ENCODE measurements around the gene SCAF8. TPM values are rescaled to one million over a fixed set of nuclear protein-coding genes. Genes with fewer than 3 reads are reported as not detected.
"Not testable (repeated sequence)": the region's sequence is repeated elsewhere in the genome, so short reads cannot be mapped to it uniquely, and the experiment has no call there.

The SCAF8 gene
- polyA plus RNA-seq (2014; cell fraction: cytosol; rRNA removed) = 24.4 and 25.8 TPM in 2 replicates
- 24.2 and 28.7 TPM in 2 replicates for polyA plus RNA-seq (2014; cell fraction: nucleus; rRNA removed)

- peak; percentile 77 for DNase-seq (ENCODE audit: low spot score)
Observed at GRCh38 chr6:154733183-154733625, at the start of gene SCAF8. Gene SCAF8 (plus strand): TSS chr6:154733416. CDS start chr6:154733901, 485 bp downstream.

GRCh38 chr6:154683756-154684523, 49.3 kb upstream of the SCAF8 start:
- no peak for DNase-seq (ENCODE audit: low spot score)

- no peak for DNase-seq (ENCODE audit: low spot score)
Observed at GRCh38 chr6:154686162-154686561, 47.1 kb upstream of the SCAF8 start.

- DNase-seq (ENCODE audit: low spot score) = no peak
Observed at GRCh38 chr6:154689493-154690255, 43.5 kb upstream of the SCAF8 start.

GRCh38 chr6:154690857-154691256, 42.4 kb upstream of the SCAF8 start:
- DNase-seq (ENCODE audit: low spot score) = no peak

GRCh38 chr6:154696661-154697060, 36.6 kb upstream of the SCAF8 start:
- DNase-seq (ENCODE audit: low spot score) = no peak

GRCh38 chr6:154703124-154703523, 30.1 kb upstream of the SCAF8 start:
- no peak for DNase-seq (ENCODE audit: low spot score)

- DNase-seq (ENCODE audit: low spot score) = no peak
Observed at GRCh38 chr6:154705471-154706113, 27.6 kb upstream of the SCAF8 start.

- DNase-seq (ENCODE audit: low spot score) = no peak
Observed at GRCh38 chr6:154706389-154706788, 26.8 kb upstream of the SCAF8 start.

- DNase-seq (ENCODE audit: low spot score) = no peak
Observed at GRCh38 chr6:154709621-154710020, 23.6 kb upstream of the SCAF8 start.

- no peak for DNase-seq (ENCODE audit: low spot score)
Observed at GRCh38 chr6:154710689-154711088, 22.5 kb upstream of the SCAF8 start.

GRCh38 chr6:154715446-154715845, 17.8 kb upstream of the SCAF8 start:
- no peak for DNase-seq (ENCODE audit: low spot score)

- DNase-seq (ENCODE audit: low spot score) = not testable (repeated sequence)
Observed at GRCh38 chr6:154716350-154716749, 16.9 kb upstream of the SCAF8 start.

- DNase-seq (ENCODE audit: low spot score) = no peak
Observed at GRCh38 chr6:154719433-154719832, 13.8 kb upstream of the SCAF8 start.

- DNase-seq (ENCODE audit: low spot score) = no peak
Observed at GRCh38 chr6:154719854-154720253, 13.4 kb upstream of the SCAF8 start.

- DNase-seq (ENCODE audit: low spot score) = no peak
Observed at GRCh38 chr6:154721460-154721859, 11.8 kb upstream of the SCAF8 start.

- no peak for DNase-seq (ENCODE audit: low spot score)
Observed at GRCh38 chr6:154726887-154727286, 6.3 kb upstream of the SCAF8 start.

GRCh38 chr6:154731296-154732218, 1.7 kb upstream of the SCAF8 start:
- peak; percentile 81 for DNase-seq (ENCODE audit: low spot score)

GRCh38 chr6:154732538-154733182, 556 bp upstream of the SCAF8 start:
- DNase-seq (ENCODE audit: low spot score) = peak; percentile 78

GRCh38 chr6:154733626-154734382, 588 bp downstream of the SCAF8 start:
- DNase-seq (ENCODE audit: low spot score) = peak; percentile 96

All from SK-N-DZ (cell line).